HepG2 (cell line): ENCODE data around the gene SYNE1.

Experiments
- FOXJ3 ChIP-seq: sonication (generic); formaldehyde crosslinking; IDR thresholded peaks from 2 replicates; pipeline ENCODE4 v1.4.0; 2020; ENCODE audit warnings: missing genetic modification reagents, mild to moderate bottlenecking, borderline replicate concordance
- FOXO4 ChIP-seq: sonication (generic); formaldehyde crosslinking; conservative IDR thresholded peaks from 2 replicates; pipeline ENCODE4 v1.8.1; 2023; ENCODE audit warnings: missing genetic modification reagents
- GMEB2 ChIP-seq: IDR thresholded peaks from 2 replicates; pipeline ENCODE4 v1.6.1; 2016; ENCODE audit warnings: missing biosample characterization, missing genetic modification reagents, low read depth
- NFE2 ChIP-seq: sonication (generic); formaldehyde crosslinking; IDR thresholded peaks from 2 replicates; pipeline ENCODE4 v1.4.0; 2020; ENCODE audit warnings: missing genetic modification reagents
- NFYB ChIP-seq: sonication (generic); formaldehyde crosslinking; IDR thresholded peaks from 2 replicates; pipeline ENCODE4 v1.4.0; 2020; ENCODE audit warnings: missing genetic modification reagents
- PHF8 ChIP-seq: sonication (generic); formaldehyde crosslinking; IDR thresholded peaks from 2 replicates; pipeline ENCODE4 v1.5.0; 2020; ENCODE audit warnings: missing genetic modification reagents
- POLR2A ChIP-seq, 2 experiments: IDR thresholded peaks; 2 replicates each; pipeline ENCODE4 v1.6.1; 2011; ENCODE audit warnings: low read depth in 2 of 2, low read length in 2 of 2, mild to moderate bottlenecking in 1 of 2, moderate library complexity in 1 of 2; ENCODE audit not compliant: insufficient read depth in 1 of 2
- SMC3 ChIP-seq: IDR thresholded peaks from 2 replicates; pipeline ENCODE4 v1.6.1; 2011; ENCODE audit warnings: low read length, improper control_type of control experiment
- ZNF263 ChIP-seq: sonication (generic); formaldehyde crosslinking; IDR thresholded peaks from 2 replicates; pipeline ENCODE4 v1.4.0; 2020; ENCODE audit warnings: missing genetic modification reagents
- TF ChIP-seq, protein P1 (sequence below): IDR thresholded peaks from 2 replicates; pipeline ENCODE4 v1.6.1; 2012; ENCODE audit warnings: inconsistent platforms
- TF ChIP-seq, protein P2 (sequence below): sonication (generic); formaldehyde crosslinking; IDR thresholded peaks from 2 replicates; pipeline ENCODE4 v1.4.0; 2020; ENCODE audit warnings: missing genetic modification reagents
- TF ChIP-seq, protein P3 (sequence below): sonication (generic); formaldehyde crosslinking; IDR thresholded peaks from 2 replicates; pipeline ENCODE4 v1.5.0; 2020; ENCODE audit warnings: mild to moderate bottlenecking, missing genetic modification reagents, moderate library complexity

DNA sequence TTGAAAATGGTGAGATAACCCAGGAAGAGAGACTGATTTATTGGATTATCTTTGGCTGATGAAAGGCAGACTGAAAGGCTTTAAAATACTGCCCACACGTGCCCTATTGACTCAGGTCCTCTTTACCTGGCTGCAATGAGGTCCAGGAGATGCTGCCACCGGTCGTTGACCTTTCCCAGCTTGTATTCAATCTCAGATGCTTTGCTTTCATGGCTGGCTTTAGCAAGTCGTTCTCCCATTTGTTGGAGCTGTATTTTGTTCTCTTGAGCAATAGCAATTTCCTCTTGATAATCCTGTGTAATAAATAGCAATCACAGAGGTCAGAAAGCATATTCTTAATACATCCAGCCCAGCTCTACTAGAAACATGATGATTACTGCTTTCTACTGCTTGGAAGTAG, 460.9 kb downstream of the SYNE1 start:
- TF ChIP-seq, protein P1, sequence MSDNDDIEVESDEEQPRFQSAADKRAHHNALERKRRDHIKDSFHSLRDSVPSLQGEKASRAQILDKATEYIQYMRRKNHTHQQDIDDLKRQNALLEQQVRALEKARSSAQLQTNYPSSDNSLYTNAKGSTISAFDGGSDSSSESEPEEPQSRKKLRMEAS = no peak
- no peak for TF ChIP-seq SMC3
- TF ChIP-seq, protein P2, sequence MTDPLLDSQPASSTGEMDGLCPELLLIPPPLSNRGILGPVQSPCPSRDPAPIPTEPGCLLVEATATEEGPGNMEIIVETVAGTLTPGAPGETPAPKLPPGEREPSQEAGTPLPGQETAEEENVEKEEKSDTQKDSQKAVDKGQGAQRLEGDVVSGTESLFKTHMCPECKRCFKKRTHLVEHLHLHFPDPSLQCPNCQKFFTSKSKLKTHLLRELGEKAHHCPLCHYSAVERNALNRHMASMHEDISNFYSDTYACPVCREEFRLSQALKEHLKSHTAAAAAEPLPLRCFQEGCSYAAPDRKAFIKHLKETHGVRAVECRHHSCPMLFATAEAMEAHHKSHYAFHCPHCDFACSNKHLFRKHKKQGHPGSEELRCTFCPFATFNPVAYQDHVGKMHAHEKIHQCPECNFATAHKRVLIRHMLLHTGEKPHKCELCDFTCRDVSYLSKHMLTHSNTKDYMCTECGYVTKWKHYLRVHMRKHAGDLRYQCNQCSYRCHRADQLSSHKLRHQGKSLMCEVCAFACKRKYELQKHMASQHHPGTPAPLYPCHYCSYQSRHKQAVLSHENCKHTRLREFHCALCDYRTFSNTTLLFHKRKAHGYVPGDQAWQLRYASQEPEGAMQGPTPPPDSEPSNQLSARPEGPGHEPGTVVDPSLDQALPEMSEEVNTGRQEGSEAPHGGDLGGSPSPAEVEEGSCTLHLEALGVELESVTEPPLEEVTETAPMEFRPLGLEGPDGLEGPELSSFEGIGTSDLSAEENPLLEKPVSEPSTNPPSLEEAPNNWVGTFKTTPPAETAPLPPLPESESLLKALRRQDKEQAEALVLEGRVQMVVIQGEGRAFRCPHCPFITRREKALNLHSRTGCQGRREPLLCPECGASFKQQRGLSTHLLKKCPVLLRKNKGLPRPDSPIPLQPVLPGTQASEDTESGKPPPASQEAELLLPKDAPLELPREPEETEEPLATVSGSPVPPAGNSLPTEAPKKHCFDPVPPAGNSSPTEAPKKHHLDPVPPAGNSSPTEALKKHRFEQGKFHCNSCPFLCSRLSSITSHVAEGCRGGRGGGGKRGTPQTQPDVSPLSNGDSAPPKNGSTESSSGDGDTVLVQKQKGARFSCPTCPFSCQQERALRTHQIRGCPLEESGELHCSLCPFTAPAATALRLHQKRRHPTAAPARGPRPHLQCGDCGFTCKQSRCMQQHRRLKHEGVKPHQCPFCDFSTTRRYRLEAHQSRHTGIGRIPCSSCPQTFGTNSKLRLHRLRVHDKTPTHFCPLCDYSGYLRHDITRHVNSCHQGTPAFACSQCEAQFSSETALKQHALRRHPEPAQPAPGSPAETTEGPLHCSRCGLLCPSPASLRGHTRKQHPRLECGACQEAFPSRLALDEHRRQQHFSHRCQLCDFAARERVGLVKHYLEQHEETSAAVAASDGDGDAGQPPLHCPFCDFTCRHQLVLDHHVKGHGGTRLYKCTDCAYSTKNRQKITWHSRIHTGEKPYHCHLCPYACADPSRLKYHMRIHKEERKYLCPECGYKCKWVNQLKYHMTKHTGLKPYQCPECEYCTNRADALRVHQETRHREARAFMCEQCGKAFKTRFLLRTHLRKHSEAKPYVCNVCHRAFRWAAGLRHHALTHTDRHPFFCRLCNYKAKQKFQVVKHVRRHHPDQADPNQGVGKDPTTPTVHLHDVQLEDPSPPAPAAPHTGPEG = no peak
- TF ChIP-seq PHF8 = no peak
- TF ChIP-seq FOXJ3 (CRISPR knock-in tag) = no peak
- TF ChIP-seq FOXO4 (CRISPR knock-in tag) = no peak
- no peak for TF ChIP-seq POLR2A (IDR thresholded peaks at IDR 0.05; ENCODE audit: insufficient read depth in 1 of 2, low read depth in 2 of 2, low read length in 2 of 2)
- TF ChIP-seq, protein P3, sequence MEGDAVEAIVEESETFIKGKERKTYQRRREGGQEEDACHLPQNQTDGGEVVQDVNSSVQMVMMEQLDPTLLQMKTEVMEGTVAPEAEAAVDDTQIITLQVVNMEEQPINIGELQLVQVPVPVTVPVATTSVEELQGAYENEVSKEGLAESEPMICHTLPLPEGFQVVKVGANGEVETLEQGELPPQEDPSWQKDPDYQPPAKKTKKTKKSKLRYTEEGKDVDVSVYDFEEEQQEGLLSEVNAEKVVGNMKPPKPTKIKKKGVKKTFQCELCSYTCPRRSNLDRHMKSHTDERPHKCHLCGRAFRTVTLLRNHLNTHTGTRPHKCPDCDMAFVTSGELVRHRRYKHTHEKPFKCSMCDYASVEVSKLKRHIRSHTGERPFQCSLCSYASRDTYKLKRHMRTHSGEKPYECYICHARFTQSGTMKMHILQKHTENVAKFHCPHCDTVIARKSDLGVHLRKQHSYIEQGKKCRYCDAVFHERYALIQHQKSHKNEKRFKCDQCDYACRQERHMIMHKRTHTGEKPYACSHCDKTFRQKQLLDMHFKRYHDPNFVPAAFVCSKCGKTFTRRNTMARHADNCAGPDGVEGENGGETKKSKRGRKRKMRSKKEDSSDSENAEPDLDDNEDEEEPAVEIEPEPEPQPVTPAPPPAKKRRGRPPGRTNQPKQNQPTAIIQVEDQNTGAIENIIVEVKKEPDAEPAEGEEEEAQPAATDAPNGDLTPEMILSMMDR (CRISPR knock-in tag) = no peak
- no peak for TF ChIP-seq NFE2 (CRISPR knock-in tag)
- TF ChIP-seq NFYB = no peak
- no peak for TF ChIP-seq GMEB2 (CRISPR knock-in tag)
- no peak for TF ChIP-seq ZNF263 (CRISPR knock-in tag)
